B cell (primary cell): ENCODE measurements around the gene ZACN. TPM values are rescaled to one million over a fixed set of nuclear protein-coding genes. Genes with fewer than 3 reads are reported as not detected.

ENCODE experiments used
- ATAC-seq: fragments of 200-7000 bp; cut with Tn5 transposase; one replicate; pipeline ENCODE4 v1.10.0; 2021; ENCODE audit warnings: low read depth, mild to moderate bottlenecking, moderate number of reproducible peaks, moderate library complexity
- CTCF ChIA-PET: fragments of 350-600 bp; sonication (Branson Sonifier 250); formaldehyde crosslinking; loops from one replicate; lab custom pipeline; 2021; ENCODE audit warnings: antibody characterized with exemption, inconsistent platforms; lab: Charles Lee
- POLR2A ChIA-PET: fragments of 350-600 bp; sonication (Branson Sonifier 250); formaldehyde crosslinking; loops from one replicate; lab custom pipeline; 2021; ENCODE audit warnings: antibody characterized with exemption; lab: Charles Lee
- DNase-seq: peaks from one replicate; pipeline ENCODE4 v3.0.0; 2013
- H2AFZ ChIP-seq: 2 replicates; pipeline ENCODE4 v1.6.1; 2012; ENCODE audit warnings: mild to moderate bottlenecking, low read depth, low read length; ENCODE audit not compliant: insufficient read depth, poor library complexity, severe bottlenecking
- H3K27ac ChIP-seq, 2 donors: 1 replicate in 1 of 2; 2 replicates in 1 of 2; pipeline ENCODE4 v1.5.1; 2012 to 2013; ENCODE audit warnings: low read length in 2 of 2, mild to moderate bottlenecking in 2 of 2, moderate library complexity in 1 of 2
- H3K27me3 ChIP-seq, 4 experiments: fragments of 200-600 bp in 1 of 4; sonication (generic) in 1 of 4; replicated peaks in 1 of 4; 1 replicate in 2 of 4; 2 replicates in 2 of 4; pipeline versions ENCODE4 v1.6.1 to v1.7.0; 2013 to 2016; ENCODE audit warnings: low read length in 3 of 4, mild to moderate bottlenecking in 2 of 4, mixed read lengths in 1 of 4, moderate library complexity in 1 of 4; ENCODE audit not compliant: insufficient read depth in 4 of 4, control insufficient read depth in 3 of 4; ENCODE audit errors: control extremely low read depth in 1 of 4
- H3K36me3 ChIP-seq, 2 experiments: replicated peaks in 1 of 2; 1 replicate in 1 of 2; 2 replicates in 1 of 2; pipeline versions ENCODE4 v1.6.1 to v1.7.1; 2013; ENCODE audit warnings: low read length in 1 of 2; ENCODE audit not compliant: insufficient read depth in 2 of 2, control insufficient read depth in 1 of 2; ENCODE audit errors: control extremely low read depth in 1 of 2, extremely low read depth in 1 of 2
- H3K4me1 ChIP-seq, 2 donors: fragments of 200-600 bp in 1 of 2; sonication (generic) in 1 of 2; 1 replicate in 1 of 2; 2 replicates in 1 of 2; pipeline versions ENCODE4 v1.5.1 to v1.6.1; 2013 to 2017; ENCODE audit warnings: low read length in 2 of 2; ENCODE audit not compliant: control insufficient read depth in 2 of 2, insufficient read depth in 2 of 2
- H3K4me2 ChIP-seq: replicated peaks from 2 replicates; pipeline ENCODE3; 2012; ENCODE audit warnings: mild to moderate bottlenecking, low read depth, low read length; ENCODE audit not compliant: poor library complexity, severe bottlenecking
- H3K4me3 ChIP-seq, 5 experiments: fragments of 200-600 bp in 1 of 5; sonication (generic) in 1 of 5; 1 replicate in 3 of 5; 2 replicates in 2 of 5; pipeline versions ENCODE4 v1.5.1 to v1.7.0; 2011 to 2016; ENCODE audit warnings: low read length in 4 of 5, mild to moderate bottlenecking in 4 of 5, low read depth in 2 of 5, control low read depth in 1 of 5, moderate library complexity in 1 of 5; ENCODE audit not compliant: insufficient read depth in 1 of 5; ENCODE audit errors: control extremely low read depth in 1 of 5, extremely low read depth in 1 of 5
- H3K79me2 ChIP-seq: fragments of 200-600 bp; sonication (generic); one replicate; pipeline ENCODE4 v1.6.0; 2016; ENCODE audit warnings: low read length; ENCODE audit not compliant: control insufficient read depth, insufficient read depth
- H3K9ac ChIP-seq: fragments of 200-600 bp; sonication (generic); 2 replicates; pipeline ENCODE4 v1.6.1; 2017; ENCODE audit warnings: mild to moderate bottlenecking, low read length, moderate library complexity
- H3K9me3 ChIP-seq, 3 donors: one replicate each; pipeline versions ENCODE4 v1.6.1 to v1.7.1; 2013; ENCODE audit warnings: low read length in 2 of 3; ENCODE audit not compliant: control insufficient read depth in 2 of 3, insufficient read depth in 1 of 3; ENCODE audit errors: control extremely low read depth in 1 of 3
- H4K20me1 ChIP-seq: 2 replicates; pipeline ENCODE4 v1.6.0; 2012; ENCODE audit warnings: mild to moderate bottlenecking, low read length; ENCODE audit not compliant: insufficient read depth, control insufficient read depth, poor library complexity, severe bottlenecking
- H3K27ac Mint-ChIP-seq: one replicate; pipeline ENCODE4 v1.8.0; 2021; ENCODE audit warnings: mixed read lengths
- H3K27me3 Mint-ChIP-seq: one replicate; pipeline ENCODE4 v1.8.0; 2021; ENCODE audit warnings: mixed read lengths
- H3K4me1 Mint-ChIP-seq: one replicate; pipeline ENCODE4 v1.8.0; 2021; ENCODE audit warnings: mixed read lengths
- H3K4me3 Mint-ChIP-seq: one replicate; pipeline ENCODE4 v1.8.0; 2021; ENCODE audit warnings: mixed read lengths
- H3K9me3 Mint-ChIP-seq: one replicate; pipeline ENCODE4 v1.8.0; 2022; ENCODE audit warnings: mixed read lengths; ENCODE audit not compliant: insufficient read depth
- CTCF ChIP-seq: fragments of 200-600 bp; IDR thresholded peaks from one replicate; pipeline ENCODE4 v1.8.0; 2022; ENCODE audit warnings: antibody characterized with exemption, mild to moderate bottlenecking
- EZH2 ChIP-seq: IDR thresholded peaks from 2 replicates; pipeline ENCODE4 v1.6.1; 2012; ENCODE audit warnings: borderline replicate concordance, low read depth, mild to moderate bottlenecking, moderate library complexity, low read length; ENCODE audit not compliant: insufficient read depth, poor library complexity, severe bottlenecking
- WGBS: methylation state at CpG from one replicate; pipeline ENCODE4 v1.1.5; 2013; ENCODE audit warnings: missing lambda C conversion rate; ENCODE audit not compliant: insufficient coverage; 5-methylcytosine and 5-hydroxymethylcytosine counted together
- intact Hi-C: fragments of 100-400 bp; cut with micrococcal nuclease; formaldehyde crosslinking; loops from one replicate; pipeline ENCODE4 v1.10.0; 2022
- polyA plus RNA-seq: library from polyadenylated mRNA; depleted of rRNA; stranded (reverse); fragments of >200 nt; gene quantifications from 2 replicates; pipeline ENCODE4 v1.2.3, GENCODE V29; 2012
- total RNA-seq, 2 donors: library from RNA; stranded (reverse); fragments of 120-200 nt in 1 of 2; gene quantifications; 1 replicate in 1 of 2; 2 replicates in 1 of 2; pipeline versions ENCODE4 v1.2.3 to v1.2.4, GENCODE V29; 2013 to 2022

ZACN gene
- total and polyA plus RNA-seq, 2 donors (not counting 1 experiment from before 2014, with no cell fraction given), result 0.37 to 0.45 TPM

DNA sequence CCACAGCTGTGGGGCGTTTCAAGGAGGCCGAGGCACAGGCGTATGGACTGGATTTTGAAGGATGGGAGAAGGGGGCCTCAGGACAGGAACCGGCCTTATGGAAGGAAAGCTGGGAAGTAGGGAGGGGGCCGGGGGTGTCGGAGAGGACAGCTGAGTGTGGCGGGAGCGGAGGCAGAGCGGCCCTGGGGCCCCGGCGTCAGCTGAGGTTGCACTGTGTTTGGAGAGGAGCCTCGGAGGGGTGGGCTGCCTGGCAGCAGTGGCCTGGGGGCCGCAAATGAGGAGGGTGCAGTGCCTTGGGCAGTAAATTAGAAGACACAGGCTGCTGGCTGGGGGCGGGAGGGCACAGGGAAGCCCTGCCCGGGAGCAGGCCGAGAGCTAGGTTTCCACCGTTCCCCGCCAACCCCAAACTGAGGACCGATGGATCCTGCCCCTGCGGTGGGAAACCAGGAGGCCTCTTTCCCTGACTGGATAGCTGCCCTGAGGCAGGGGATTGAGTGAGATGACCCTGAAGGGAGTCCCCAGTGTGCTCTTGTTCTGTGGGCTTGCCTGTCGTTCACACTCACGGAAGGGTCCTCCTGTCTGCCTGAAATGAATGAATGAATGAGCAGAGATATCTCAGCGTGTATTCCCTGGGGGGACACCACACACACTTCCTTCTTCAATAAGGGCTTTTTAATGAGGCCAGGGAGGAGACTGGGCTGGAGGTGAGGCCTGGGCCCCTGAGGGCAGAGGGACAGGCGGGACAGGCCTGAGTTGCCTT lies 43.6 kb downstream of the ZACN start:
- H3K4me3 Mint-ChIP-seq, result peak overlapping the region; percentile 71
- intact Hi-C loops, result no loop called here
- H3K4me1 Mint-ChIP-seq, result peaks cover 16% of the 10 kb centered on the region
- POLR2A ChIA-PET, result interaction anchor here (1.8 kb wide), 1 partner anchor 152 kb away, joined by 5 read pairs; no protein-coding TSS in a partner anchor
- peak; percentile 50 for DNase-seq
- H3K79me2 ChIP-seq, result no peaks in the 10 kb centered on the region
- H3K9ac ChIP-seq, result no peak overlapping the region
- no peaks in the 10 kb centered on the region for H3K9me3 ChIP-seq
- H3K9me3 Mint-ChIP-seq, result no peaks in the 10 kb centered on the region
- peaks cover 2% of the 10 kb centered on the region for H3K27me3 Mint-ChIP-seq
- H3K27ac ChIP-seq, result no peak overlapping the region
- TF ChIP-seq CTCF (no peak), EZH2 (no peak)
- 95% methylated on average over 18 of the region's 24 CpGs for WGBS
- ATAC-seq, result peak; percentile 18
- H3K36me3 ChIP-seq, result no peaks in the 10 kb centered on the region
- peaks cover 18 to 21% of the 10 kb centered on the region in 2 donors for H3K4me1 ChIP-seq
- H3K4me2 ChIP-seq, result peak overlapping the region; percentile 99
- H3K27me3 ChIP-seq, result peaks cover 0 to 6% (median 0%) of the 10 kb centered on the region in 4 experiments
- CTCF ChIA-PET, result interaction anchor here (0.5 to 16.8 kb wide), 11 partner anchors 18 to 178 kb away, joined by 3 to 435 read pairs (median 4); partner anchors contain the start of gene FOXJ1
- no peaks in the 10 kb centered on the region for H4K20me1 ChIP-seq
- H3K4me3 ChIP-seq, result no peak overlapping the region
- peak overlapping the region; percentile 53 for H3K27ac Mint-ChIP-seq
- peak overlapping the region; percentile 85 for H2AFZ ChIP-seq

DNA sequence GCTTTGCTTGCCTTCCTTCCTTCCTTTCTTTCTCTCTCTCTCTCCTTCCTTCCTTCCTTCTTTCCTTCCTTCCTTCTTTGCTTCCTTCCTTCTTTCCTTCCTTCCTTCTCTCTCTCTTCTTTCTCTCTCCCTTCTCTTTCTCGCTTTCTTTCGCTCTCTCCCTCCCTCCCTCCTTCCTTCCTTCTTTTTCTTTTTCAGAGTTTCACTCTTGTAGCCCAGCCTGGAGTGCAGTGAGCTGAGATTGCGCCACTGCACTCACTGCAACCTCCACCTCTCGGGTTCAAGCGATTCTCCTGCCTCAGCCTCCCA lies 44.2 kb downstream of the ZACN start:
- no peak overlapping the region for H3K4me2 ChIP-seq
- no peak overlapping the region for H3K27ac ChIP-seq
- no peak for TF ChIP-seq EZH2
- TF ChIP-seq CTCF, result no peak
- H3K9ac ChIP-seq, result no peak overlapping the region
- intact Hi-C loops, result no loop called here
- H3K27me3 Mint-ChIP-seq, result peaks cover 2% of the 10 kb centered on the region
- DNase-seq (no peak), ATAC-seq (no peak)
- H3K9me3 Mint-ChIP-seq, result no peaks in the 10 kb centered on the region
- WGBS, result 27% methylated on average over 2 of the region's 5 CpGs
- H3K4me3 Mint-ChIP-seq, result peak overlapping the region; percentile 62
- H3K4me1 Mint-ChIP-seq, result peaks cover 16% of the 10 kb centered on the region
- H3K79me2 ChIP-seq, result no peaks in the 10 kb centered on the region
- H3K27ac Mint-ChIP-seq, result peak overlapping the region; percentile 10
- H3K4me3 ChIP-seq, result no peak overlapping the region
- peaks cover 18 to 21% of the 10 kb centered on the region in 2 donors for H3K4me1 ChIP-seq
- H2AFZ ChIP-seq, result no peak overlapping the region
- POLR2A ChIA-PET, result interaction anchor here (1.8 kb wide), 1 partner anchor 151 kb away, joined by 5 read pairs; no protein-coding TSS in a partner anchor
- H3K9me3 ChIP-seq, result no peaks in the 10 kb centered on the region
- H4K20me1 ChIP-seq, result no peaks in the 10 kb centered on the region
- CTCF ChIA-PET, result interaction anchor here (0.5 to 16.8 kb wide), 8 partner anchors 17 to 177 kb away, joined by 3 to 435 read pairs (median 4); partner anchors contain the start of gene FOXJ1
- no peaks in the 10 kb centered on the region for H3K36me3 ChIP-seq
- peaks cover 0 to 6% (median 0%) of the 10 kb centered on the region in 4 experiments for H3K27me3 ChIP-seq
